GM12878 (cell line): Measurements from ENCODE around the gene LTBP2. TPM values are rescaled to one million over a fixed set of nuclear protein-coding genes. Genes with fewer than 3 reads are reported as not detected.

Experiments used
- ATAC-seq: fragments of 200-7000 bp; cut with Tn5 transposase; 3 replicates; pipeline ENCODE4 v1.9.1; 2020; ENCODE audit warnings: mild to moderate bottlenecking, moderate library complexity
- BruUV-seq: library from RNA; stranded (reverse); fragments of 400-500 nt; replicated peaks from 2 replicates; lab custom pipeline; 2021; lab: Mats Ljungman, UMichigan
- CTCF ChIA-PET: fragments of 300-600 bp; sonication (Branson Sonifier 250); formaldehyde crosslinking; extraction: SDS; loops from one replicate; lab custom pipeline; 2021; ENCODE audit warnings: inconsistent platforms; lab: Yijun Ruan, JAX
- POLR2A ChIA-PET: fragments of 350-600 bp; formaldehyde crosslinking; extraction: SDS; loops from one replicate; lab custom pipeline; 2021; ENCODE audit warnings: inconsistent platforms; lab: Charles Lee
- RAD21 ChIA-PET: fragments of 300-600 bp; sonication (Branson Sonifier 250); formaldehyde crosslinking; loops from one replicate; lab custom pipeline; 2023; ENCODE audit warnings: antibody characterized with exemption; ENCODE audit not compliant: unreplicated experiment; lab: Charles Lee
- SMC1A ChIA-PET: fragments of 300-600 bp; sonication (Branson Sonifier 250); formaldehyde crosslinking; loops from one replicate; lab custom pipeline; 2023; ENCODE audit not compliant: unreplicated experiment, uncharacterized antibody; lab: Charles Lee
- DNase-seq: peaks from one replicate; pipeline ENCODE4 v3.0.0-alpha.2; 2011; ENCODE audit warnings: low read depth, low spot score
- FAIRE-seq: peaks from 3 replicates; lab custom pipeline; 2011; peaks lifted over from hg19 to GRCh38; lab: Jason Lieb, UNC
- H2AFZ ChIP-seq: 2 replicates; pipeline ENCODE4 v1.6.0; 2011; ENCODE audit warnings: low read depth, low read length, control low read depth; ENCODE audit not compliant: control insufficient read depth
- H3K27ac ChIP-seq: 2 replicates; pipeline ENCODE4 v1.5.1; 2011; ENCODE audit warnings: control low read depth; ENCODE audit not compliant: control insufficient read depth, insufficient read depth
- H3K27me3 ChIP-seq, 2 experiments: replicated peaks in 1 of 2; 2 replicates each; pipeline versions ENCODE4 v1.6.0 to v1.6.1; 2011; ENCODE audit warnings: low read length in 1 of 2; ENCODE audit not compliant: control insufficient read depth in 2 of 2, insufficient read depth in 2 of 2
- H3K36me3 ChIP-seq, 2 experiments: 2 replicates each; pipeline ENCODE4 v1.5.1; 2011; ENCODE audit warnings: low read length in 1 of 2; ENCODE audit not compliant: control insufficient read depth in 2 of 2, insufficient read depth in 2 of 2
- H3K4me1 ChIP-seq: 2 replicates; pipeline ENCODE4 v1.6.1; 2011; ENCODE audit warnings: mild to moderate bottlenecking, low read length, moderate library complexity, mixed read lengths; ENCODE audit not compliant: control insufficient read depth, insufficient read depth
- H3K4me2 ChIP-seq: 2 replicates; pipeline ENCODE4 v1.6.0; 2011; ENCODE audit warnings: control low read depth; ENCODE audit not compliant: control insufficient read depth, insufficient read depth
- H3K4me3 ChIP-seq: fragments of 200-600 bp; sonication (generic); 2 replicates; pipeline ENCODE4 v1.5.1; 2016
- H3K79me2 ChIP-seq: 2 replicates; pipeline ENCODE4 v1.6.0; 2011; ENCODE audit warnings: low read length; ENCODE audit not compliant: control insufficient read depth, insufficient read depth
- H3K9ac ChIP-seq: 2 replicates; pipeline ENCODE4 v1.8.0; 2011; ENCODE audit warnings: low read length, control low read depth, mixed read lengths; ENCODE audit not compliant: control insufficient read depth, insufficient read depth
- H3K9me3 ChIP-seq: replicated peaks from 3 replicates; pipeline ENCODE4 v1.5.1; 2011; ENCODE audit warnings: mild to moderate bottlenecking, low read length; ENCODE audit not compliant: control insufficient read depth, insufficient read depth
- H4K20me1 ChIP-seq: 2 replicates; pipeline ENCODE4 v1.6.0; 2011; ENCODE audit not compliant: control insufficient read depth, insufficient read depth
- CHD4 ChIP-seq: fragments of 200-600 bp; sonication (generic); IDR thresholded peaks from 2 replicates; pipeline ENCODE4 v1.6.1; 2016; ENCODE audit warnings: mild to moderate bottlenecking
- EZH2 ChIP-seq: IDR thresholded peaks from 2 replicates; pipeline ENCODE4 v1.6.1; 2012; ENCODE audit warnings: low read depth, mild to moderate bottlenecking, control low read depth, inconsistent platforms, low read length, borderline replicate concordance; ENCODE audit not compliant: control insufficient read depth
- MTA3 ChIP-seq: IDR thresholded peaks from 2 replicates; pipeline ENCODE4 v1.6.1; 2012; ENCODE audit warnings: low read length, inconsistent platforms, borderline replicate concordance
- SUPT20H ChIP-seq: IDR thresholded peaks from 2 replicates; pipeline ENCODE4 v1.6.1; 2011; ENCODE audit warnings: low read depth, mild to moderate bottlenecking, low read length, moderate library complexity, borderline replicate concordance; ENCODE audit not compliant: control insufficient read depth
- TARDBP ChIP-seq: IDR thresholded peaks from 2 replicates; pipeline ENCODE4 v1.6.1; 2016; ENCODE audit warnings: borderline replicate concordance
- WGBS: methylation state at CpG from one replicate; pipeline ENCODE4 v1.1.6; 2016; ENCODE audit warnings: low lambda C conversion rate; ENCODE audit not compliant: insufficient replicate concordance, insufficient coverage; ENCODE audit errors: missing lambda C conversion rate; 5-methylcytosine and 5-hydroxymethylcytosine counted together
- in situ Hi-C: fragments of 300-500 bp; cut with MboI; formaldehyde crosslinking; loops from 9 replicates; pipeline ENCODE4 v1.14.3; 2018; ENCODE audit warnings: mixed read lengths
- intact Hi-C: fragments of 100-400 bp; cut with micrococcal nuclease; formaldehyde crosslinking; loops from one replicate; pipeline ENCODE4 v1.14.2; 2022; ENCODE audit not compliant: unreplicated experiment
- polyA plus RNA-seq, 11 experiments: library from polyadenylated mRNA; depleted of rRNA in 4 of 11; unstranded in 6 of 11; stranded (reverse) in 5 of 11; fragments of >200 nt; fragmentation: Nextera tagmentation in 4 of 11; fragmentation: Illumina TruSeq in 1 of 11; extraction: Ambion mirVana in 4 of 11; extraction: Trizol in 1 of 11; gene quantifications; 1 replicate in 1 of 11; 2 replicates in 10 of 11; pipeline versions ENCODE4 v1.2.1 to v1.2.3, GENCODE V29; 2011 to 2016; ENCODE audit warnings: inconsistent platforms in 2 of 11, missing spikeins in 2 of 11, low read depth in 1 of 11
- total RNA-seq, 4 experiments: library from RNA; depleted of rRNA in 3 of 4; stranded (reverse); fragments of >200 nt in 3 of 4; fragmentation: Illumina TruSeq in 1 of 4; extraction: Trizol in 1 of 4; gene quantifications; 2 replicates each; pipeline versions ENCODE4 v1.2.1 to v1.2.3, GENCODE V29; 2013 to 2021
- TF ChIP-seq, protein P1 (sequence below): IDR thresholded peaks from 2 replicates; pipeline ENCODE4 v1.6.1; 2011; ENCODE audit warnings: low read depth, low read length, improper control_type of control experiment, borderline replicate concordance

The LTBP2 gene
- total and polyA plus RNA-seq, 10 of the 15 experiments (the other 5 are each of a cell fraction or from before 2014, with no cell fraction given) = 0.03 to 0.23 (median 0.06) TPM; not detected in 1

DNA sequence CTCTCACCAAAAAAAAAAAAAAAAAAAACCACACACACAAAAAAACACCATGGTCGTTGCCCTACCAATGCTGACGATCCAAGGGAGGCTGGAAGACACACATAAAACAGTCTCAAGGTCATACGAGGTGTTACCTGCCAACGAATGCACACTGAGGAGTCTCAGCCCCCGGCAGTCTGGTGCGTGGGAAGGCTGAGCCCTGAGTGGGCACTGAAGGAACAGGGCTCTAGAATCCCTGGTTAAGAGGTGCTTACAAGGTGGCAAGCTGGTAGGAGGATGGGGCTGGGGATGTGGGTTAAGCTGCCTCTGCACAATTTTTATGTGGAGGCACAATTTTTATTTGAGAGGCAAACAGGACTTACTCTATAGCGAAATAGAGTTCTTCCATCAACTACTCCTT lies 7.9 kb downstream of the LTBP2 start:
- Histone ChIP-seq H3K4me3 (no peak overlapping the region), H3K9ac (no peak overlapping the region), H3K36me3 (no peaks in the 10 kb centered on the region), H2AFZ (no peak overlapping the region), H3K9me3 (no peaks in the 10 kb centered on the region), H3K27me3 (no peaks in the 10 kb centered on the region; a peak in 1 of 4 replicates), H3K4me1 (no peaks in the 10 kb centered on the region), H3K27ac (no peak overlapping the region), H4K20me1 (no peaks in the 10 kb centered on the region), H3K79me2 (no peaks in the 10 kb centered on the region), H3K4me2 (no peak overlapping the region)
- intact Hi-C loops = no loop called here
- FAIRE-seq = no peak
- no peak for DNase-seq
- ATAC-seq = no peak
- CTCF ChIA-PET = no interaction called here
- WGBS = 7% methylated on average over 6 of the region's 7 CpGs
- in situ Hi-C loops = no loop called here
- RAD21 ChIA-PET = interaction anchor here (1.5 kb wide), 1 partner anchor 8 kb away, joined by 3 read pairs; the partner anchor contains the start of gene LTBP2
- SMC1A ChIA-PET = no interaction called here
- POLR2A ChIA-PET = interaction anchor here (0.5 kb wide), 1 partner anchor 185 kb away, joined by 3 read pairs; no protein-coding TSS in a partner anchor
- TF ChIP-seq TARDBP = no peak
- TF ChIP-seq MTA3 = no peak
- TF ChIP-seq SUPT20H = no peak
- TF ChIP-seq, protein P1, sequence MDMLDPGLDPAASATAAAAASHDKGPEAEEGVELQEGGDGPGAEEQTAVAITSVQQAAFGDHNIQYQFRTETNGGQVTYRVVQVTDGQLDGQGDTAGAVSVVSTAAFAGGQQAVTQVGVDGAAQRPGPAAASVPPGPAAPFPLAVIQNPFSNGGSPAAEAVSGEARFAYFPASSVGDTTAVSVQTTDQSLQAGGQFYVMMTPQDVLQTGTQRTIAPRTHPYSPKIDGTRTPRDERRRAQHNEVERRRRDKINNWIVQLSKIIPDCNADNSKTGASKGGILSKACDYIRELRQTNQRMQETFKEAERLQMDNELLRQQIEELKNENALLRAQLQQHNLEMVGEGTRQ = no peak
- TF ChIP-seq EZH2 = no peak
- TF ChIP-seq CHD4 = no peak
- no TSS peak for BruUV-seq
